HL-60 (cell line): ENCODE results near the gene WDR77.

Source experiments
- GABPA ChIP-seq: IDR thresholded peaks from 2 replicates; pipeline ENCODE4 v1.6.1; 2012; ENCODE audit warnings: low read depth
- POLR2AphosphoS5 ChIP-seq: IDR thresholded peaks from 2 replicates; pipeline ENCODE4 v1.6.1; 2012; ENCODE audit warnings: low read depth
- SPI1 ChIP-seq: IDR thresholded peaks from 2 replicates; pipeline ENCODE4 v1.6.1; 2012; ENCODE audit warnings: low read depth, mild to moderate bottlenecking, borderline replicate concordance
- TF ChIP-seq, protein P1 (sequence below): IDR thresholded peaks from one replicate; pipeline ENCODE4 v1.5.1; 2011; ENCODE audit warnings: low read length, control low read depth, inconsistent platforms; ENCODE audit not compliant: insufficient read depth
- TF ChIP-seq, protein P2 (sequence below): IDR thresholded peaks from 2 replicates; pipeline ENCODE4 v1.6.1; 2012; ENCODE audit warnings: low read depth; ENCODE audit not compliant: insufficient replicate concordance

DNA sequence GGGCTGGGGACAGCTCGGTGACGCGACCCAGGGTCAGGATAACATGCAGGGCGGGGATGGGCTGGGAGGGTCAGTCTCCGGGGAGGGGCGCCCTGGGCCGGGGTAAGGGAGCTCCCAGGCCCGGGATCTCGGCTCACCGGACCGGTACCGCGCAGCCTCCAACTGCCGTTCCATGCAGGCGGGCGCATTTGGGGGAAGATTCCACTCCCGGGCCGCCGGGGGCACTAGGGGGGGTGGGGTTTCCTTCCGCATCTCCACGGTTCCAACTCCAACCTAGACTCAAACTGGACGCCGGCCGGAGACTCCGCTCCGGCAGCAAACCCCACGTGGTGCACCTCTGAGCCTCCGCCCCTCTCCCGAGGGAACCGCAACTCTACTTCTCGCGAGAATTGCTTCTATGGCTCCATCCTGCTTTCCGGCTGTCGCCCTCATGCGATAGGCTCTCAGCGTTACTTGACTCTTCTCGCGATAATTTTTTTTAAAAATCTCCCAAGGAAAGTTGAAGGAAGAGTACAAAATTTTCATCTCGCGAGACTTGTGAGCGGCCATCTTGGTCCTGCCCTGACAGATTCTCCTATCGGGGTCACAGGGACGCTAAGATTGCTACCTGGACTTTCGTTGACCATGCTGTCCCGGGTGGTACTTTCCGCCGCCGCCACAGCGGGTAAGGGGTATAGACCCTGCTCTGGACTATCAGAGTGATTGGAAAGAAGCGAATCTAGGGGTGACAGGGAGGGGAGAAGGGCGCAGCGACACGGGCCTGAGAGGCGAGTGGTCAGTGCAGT is at the start of gene WDR77, which contains the start of gene ATP5PB:
- TF ChIP-seq, protein P1, sequence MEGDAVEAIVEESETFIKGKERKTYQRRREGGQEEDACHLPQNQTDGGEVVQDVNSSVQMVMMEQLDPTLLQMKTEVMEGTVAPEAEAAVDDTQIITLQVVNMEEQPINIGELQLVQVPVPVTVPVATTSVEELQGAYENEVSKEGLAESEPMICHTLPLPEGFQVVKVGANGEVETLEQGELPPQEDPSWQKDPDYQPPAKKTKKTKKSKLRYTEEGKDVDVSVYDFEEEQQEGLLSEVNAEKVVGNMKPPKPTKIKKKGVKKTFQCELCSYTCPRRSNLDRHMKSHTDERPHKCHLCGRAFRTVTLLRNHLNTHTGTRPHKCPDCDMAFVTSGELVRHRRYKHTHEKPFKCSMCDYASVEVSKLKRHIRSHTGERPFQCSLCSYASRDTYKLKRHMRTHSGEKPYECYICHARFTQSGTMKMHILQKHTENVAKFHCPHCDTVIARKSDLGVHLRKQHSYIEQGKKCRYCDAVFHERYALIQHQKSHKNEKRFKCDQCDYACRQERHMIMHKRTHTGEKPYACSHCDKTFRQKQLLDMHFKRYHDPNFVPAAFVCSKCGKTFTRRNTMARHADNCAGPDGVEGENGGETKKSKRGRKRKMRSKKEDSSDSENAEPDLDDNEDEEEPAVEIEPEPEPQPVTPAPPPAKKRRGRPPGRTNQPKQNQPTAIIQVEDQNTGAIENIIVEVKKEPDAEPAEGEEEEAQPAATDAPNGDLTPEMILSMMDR = no peak
- peak; percentile 66; the same call in 1 of the 2 replicates for TF ChIP-seq POLR2AphosphoS5
- TF ChIP-seq GABPA = no peak
- TF ChIP-seq, protein P2, sequence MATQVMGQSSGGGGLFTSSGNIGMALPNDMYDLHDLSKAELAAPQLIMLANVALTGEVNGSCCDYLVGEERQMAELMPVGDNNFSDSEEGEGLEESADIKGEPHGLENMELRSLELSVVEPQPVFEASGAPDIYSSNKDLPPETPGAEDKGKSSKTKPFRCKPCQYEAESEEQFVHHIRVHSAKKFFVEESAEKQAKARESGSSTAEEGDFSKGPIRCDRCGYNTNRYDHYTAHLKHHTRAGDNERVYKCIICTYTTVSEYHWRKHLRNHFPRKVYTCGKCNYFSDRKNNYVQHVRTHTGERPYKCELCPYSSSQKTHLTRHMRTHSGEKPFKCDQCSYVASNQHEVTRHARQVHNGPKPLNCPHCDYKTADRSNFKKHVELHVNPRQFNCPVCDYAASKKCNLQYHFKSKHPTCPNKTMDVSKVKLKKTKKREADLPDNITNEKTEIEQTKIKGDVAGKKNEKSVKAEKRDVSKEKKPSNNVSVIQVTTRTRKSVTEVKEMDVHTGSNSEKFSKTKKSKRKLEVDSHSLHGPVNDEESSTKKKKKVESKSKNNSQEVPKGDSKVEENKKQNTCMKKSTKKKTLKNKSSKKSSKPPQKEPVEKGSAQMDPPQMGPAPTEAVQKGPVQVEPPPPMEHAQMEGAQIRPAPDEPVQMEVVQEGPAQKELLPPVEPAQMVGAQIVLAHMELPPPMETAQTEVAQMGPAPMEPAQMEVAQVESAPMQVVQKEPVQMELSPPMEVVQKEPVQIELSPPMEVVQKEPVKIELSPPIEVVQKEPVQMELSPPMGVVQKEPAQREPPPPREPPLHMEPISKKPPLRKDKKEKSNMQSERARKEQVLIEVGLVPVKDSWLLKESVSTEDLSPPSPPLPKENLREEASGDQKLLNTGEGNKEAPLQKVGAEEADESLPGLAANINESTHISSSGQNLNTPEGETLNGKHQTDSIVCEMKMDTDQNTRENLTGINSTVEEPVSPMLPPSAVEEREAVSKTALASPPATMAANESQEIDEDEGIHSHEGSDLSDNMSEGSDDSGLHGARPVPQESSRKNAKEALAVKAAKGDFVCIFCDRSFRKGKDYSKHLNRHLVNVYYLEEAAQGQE = no peak
- no peak for TF ChIP-seq SPI1
